Measurements from ENCODE around the gene C2orf78. TPM values are rescaled to one million over a fixed set of nuclear protein-coding genes. Genes with fewer than 3 reads are reported as not detected.

C2orf78 gene
- total and polyA plus RNA-seq, 10 of the 15 experiments (the other 5 are each of a cell fraction or from before 2014, with no cell fraction given): 0.08 to 0.82 (median 0.40) TPM

GRCh38 chr2:73770725-73771124 lies 13.3 kb upstream of the C2orf78 start:
- DNase-seq (ENCODE audit: low read depth, low spot score) (no peak), FAIRE-seq (no peak), ATAC-seq (no peak)
- H3K79me2 ChIP-seq (ENCODE audit: control insufficient read depth, insufficient read depth, low read length): peaks cover 5% of the 10 kb centered on the region; the same call in 1 of the 2 replicates
- no peak overlapping the region for H3K9ac ChIP-seq (ENCODE audit: control insufficient read depth, insufficient read depth, low read length)
- H3K4me1 ChIP-seq (ENCODE audit: control insufficient read depth, insufficient read depth, low read length): no peaks in the 10 kb centered on the region
- ChIA-PET RAD21 (ENCODE audit: unreplicated experiment) (no interaction called here), POLR2A (no interaction called here), CTCF (no interaction called here), SMC1A (ENCODE audit: uncharacterized antibody, unreplicated experiment) (no interaction called here)
- peaks cover 0 to 20% of the 10 kb centered on the region in 2 experiments for H3K36me3 ChIP-seq (ENCODE audit: control insufficient read depth in 2 of 2, insufficient read depth in 2 of 2, low read length in 1 of 2)
- no peaks in the 10 kb centered on the region for H4K20me1 ChIP-seq (ENCODE audit: control insufficient read depth, insufficient read depth)
- TF ChIP-seq, protein P1, sequence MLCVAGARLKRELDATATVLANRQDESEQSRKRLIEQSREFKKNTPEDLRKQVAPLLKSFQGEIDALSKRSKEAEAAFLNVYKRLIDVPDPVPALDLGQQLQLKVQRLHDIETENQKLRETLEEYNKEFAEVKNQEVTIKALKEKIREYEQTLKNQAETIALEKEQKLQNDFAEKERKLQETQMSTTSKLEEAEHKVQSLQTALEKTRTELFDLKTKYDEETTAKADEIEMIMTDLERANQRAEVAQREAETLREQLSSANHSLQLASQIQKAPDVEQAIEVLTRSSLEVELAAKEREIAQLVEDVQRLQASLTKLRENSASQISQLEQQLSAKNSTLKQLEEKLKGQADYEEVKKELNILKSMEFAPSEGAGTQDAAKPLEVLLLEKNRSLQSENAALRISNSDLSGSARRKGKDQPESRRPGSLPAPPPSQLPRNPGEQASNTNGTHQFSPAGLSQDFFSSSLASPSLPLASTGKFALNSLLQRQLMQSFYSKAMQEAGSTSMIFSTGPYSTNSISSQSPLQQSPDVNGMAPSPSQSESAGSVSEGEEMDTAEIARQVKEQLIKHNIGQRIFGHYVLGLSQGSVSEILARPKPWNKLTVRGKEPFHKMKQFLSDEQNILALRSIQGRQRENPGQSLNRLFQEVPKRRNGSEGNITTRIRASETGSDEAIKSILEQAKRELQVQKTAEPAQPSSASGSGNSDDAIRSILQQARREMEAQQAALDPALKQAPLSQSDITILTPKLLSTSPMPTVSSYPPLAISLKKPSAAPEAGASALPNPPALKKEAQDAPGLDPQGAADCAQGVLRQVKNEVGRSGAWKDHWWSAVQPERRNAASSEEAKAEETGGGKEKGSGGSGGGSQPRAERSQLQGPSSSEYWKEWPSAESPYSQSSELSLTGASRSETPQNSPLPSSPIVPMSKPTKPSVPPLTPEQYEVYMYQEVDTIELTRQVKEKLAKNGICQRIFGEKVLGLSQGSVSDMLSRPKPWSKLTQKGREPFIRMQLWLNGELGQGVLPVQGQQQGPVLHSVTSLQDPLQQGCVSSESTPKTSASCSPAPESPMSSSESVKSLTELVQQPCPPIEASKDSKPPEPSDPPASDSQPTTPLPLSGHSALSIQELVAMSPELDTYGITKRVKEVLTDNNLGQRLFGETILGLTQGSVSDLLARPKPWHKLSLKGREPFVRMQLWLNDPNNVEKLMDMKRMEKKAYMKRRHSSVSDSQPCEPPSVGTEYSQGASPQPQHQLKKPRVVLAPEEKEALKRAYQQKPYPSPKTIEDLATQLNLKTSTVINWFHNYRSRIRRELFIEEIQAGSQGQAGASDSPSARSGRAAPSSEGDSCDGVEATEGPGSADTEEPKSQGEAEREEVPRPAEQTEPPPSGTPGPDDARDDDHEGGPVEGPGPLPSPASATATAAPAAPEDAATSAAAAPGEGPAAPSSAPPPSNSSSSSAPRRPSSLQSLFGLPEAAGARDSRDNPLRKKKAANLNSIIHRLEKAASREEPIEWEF (IDR thresholded peaks at IDR 0.05; ENCODE audit: insufficient replicate concordance, low read depth, low read length): no peak
- TF ChIP-seq SMAD5 (IDR thresholded peaks at IDR 0.05; ENCODE audit: low read depth) (no peak), FOXK2 (IDR thresholded peaks at IDR 0.05) (no peak), ZZZ3 (IDR thresholded peaks at IDR 0.05; ENCODE audit: control insufficient read depth, insufficient read length, low read depth) (no peak), NBN (IDR thresholded peaks at IDR 0.05) (no peak), NFXL1 (IDR thresholded peaks at IDR 0.05; ENCODE audit: borderline replicate concordance) (no peak), CBX5 (IDR thresholded peaks at IDR 0.05; ENCODE audit: low read depth) (no peak), BCLAF1 (IDR thresholded peaks at IDR 0.05) (no peak), GATAD2B (conservative IDR thresholded peaks at IDR 0.05; ENCODE audit: low read depth) (no peak), TCF3 (IDR thresholded peaks at IDR 0.05; ENCODE audit: borderline replicate concordance, insufficient read depth, low read depth, low read length) (no peak), ZNF24 (IDR thresholded peaks at IDR 0.05) (no peak), ZNF622 (IDR thresholded peaks at IDR 0.05) (no peak), EGR1 (IDR thresholded peaks at IDR 0.05; ENCODE audit: borderline replicate concordance in 1 of 2, low read depth in 2 of 2, low read length in 2 of 2) (no peak), FOXM1 (IDR thresholded peaks at IDR 0.05; ENCODE audit: low read depth, low read length) (no peak), HDGF (IDR thresholded peaks at IDR 0.05) (no peak), KAT2A (conservative IDR thresholded peaks at IDR 0.05; ENCODE audit: control insufficient read depth, low read depth, low read length) (no peak), ESRRA (IDR thresholded peaks at IDR 0.05; ENCODE audit: low read length) (no peak), IKZF2 (IDR thresholded peaks at IDR 0.05) (no peak), RFX5 (IDR thresholded peaks at IDR 0.05; ENCODE audit: low read depth, low read length) (no peak), NRF1 (conservative IDR thresholded peaks at IDR 0.05; ENCODE audit: low read depth, low read length) (no peak)
- intact Hi-C loops (cut with micrococcal nuclease; ENCODE audit: unreplicated experiment) (no loop called here), in situ Hi-C loops (cut with MboI) (no loop called here)
- H3K4me3 ChIP-seq: no peak overlapping the region
- no peaks in the 10 kb centered on the region for H3K9me3 ChIP-seq (replicated peaks; ENCODE audit: control insufficient read depth, insufficient read depth, low read length)
- BruUV-seq (replicated peaks): no TSS peak
- H3K27me3 ChIP-seq (replicated peaks in 1 of 2; ENCODE audit: control insufficient read depth in 2 of 2, insufficient read depth in 2 of 2, low read length in 1 of 2): no peaks in the 10 kb centered on the region
- no peak overlapping the region for H3K27ac ChIP-seq (ENCODE audit: control insufficient read depth, insufficient read depth)
- WGBS (ENCODE audit: insufficient coverage, insufficient replicate concordance, low lambda C conversion rate, missing lambda C conversion rate): 98% methylated on average over 3 of the region's 3 CpGs
- H3K4me2 ChIP-seq (ENCODE audit: control insufficient read depth, insufficient read depth): no peak overlapping the region
- no peak overlapping the region for H2AFZ ChIP-seq (ENCODE audit: control insufficient read depth, low read depth, low read length)
